Measurements from ENCODE around the gene VPREB1. TPM values are rescaled to one million over a fixed set of nuclear protein-coding genes. Genes with fewer than 3 reads are reported as not detected.

Gene VPREB1
- not detected for total RNA-seq
- long read RNA-seq: 0 reads

- DNase-seq: no peak
- no peak within 1 kb of the TSS for H3K27ac ChIP-seq (replicated peaks)
- H3K9me3 ChIP-seq (replicated peaks): no peaks in the 10 kb centered on the region
- TF ChIP-seq CTCF (IDR thresholded peaks at IDR 0.05; ENCODE audit: borderline replicate concordance): no peak
- no peaks in the 10 kb centered on the region for H3K36me3 ChIP-seq
- H3K4me1 ChIP-seq: no peaks in the 10 kb centered on the region
- peaks cover 98% of the 10 kb centered on the region for H3K27me3 ChIP-seq (ENCODE audit: low read depth)
- intact Hi-C loops (cut with micrococcal nuclease): no loop called here
- no peak within 1 kb of the TSS for H3K4me3 ChIP-seq
Observed at GRCh38 chr22:22244316-22245250, at the start of gene VPREB1. Gene VPREB1 (plus strand): TSS chr22:22244786. CDS start chr22:22244814, 28 bp downstream.

GRCh38 chr22:22194931-22195264 is 49.7 kb upstream of the VPREB1 start:
- Histone ChIP-seq H3K27ac (replicated peaks) (no peak overlapping the region), H3K36me3 (no peaks in the 10 kb centered on the region), H3K4me3 (no peak overlapping the region), H3K4me1 (no peaks in the 10 kb centered on the region), H3K27me3 (ENCODE audit: low read depth) (peaks cover 52% of the 10 kb centered on the region), H3K9me3 (replicated peaks) (peaks cover 6% of the 10 kb centered on the region)
- no peak for DNase-seq
- TF ChIP-seq CTCF (IDR thresholded peaks at IDR 0.05; ENCODE audit: borderline replicate concordance): no peak
- intact Hi-C loops (cut with micrococcal nuclease): no loop called here

- peak; percentile 73 for TF ChIP-seq CTCF (IDR thresholded peaks at IDR 0.05; ENCODE audit: borderline replicate concordance)
Observed at GRCh38 chr22:22195265-22196017, 49.1 kb upstream of the VPREB1 start.

GRCh38 chr22:22196018-22196533 is 48.5 kb upstream of the VPREB1 start:
- DNase-seq: no peak
- H3K27ac ChIP-seq (replicated peaks): no peak overlapping the region
- H3K4me1 ChIP-seq: peaks cover 4% of the 10 kb centered on the region
- no peak overlapping the region for H3K4me3 ChIP-seq
- peaks cover 6% of the 10 kb centered on the region for H3K9me3 ChIP-seq (replicated peaks)
- peaks cover 63% of the 10 kb centered on the region for H3K27me3 ChIP-seq (ENCODE audit: low read depth)
- no peaks in the 10 kb centered on the region for H3K36me3 ChIP-seq
- no peak for TF ChIP-seq CTCF (IDR thresholded peaks at IDR 0.05; ENCODE audit: borderline replicate concordance)
- intact Hi-C loops (cut with micrococcal nuclease): no loop called here

More at GRCh38 chr22:22195265-22196017, 49.1 kb upstream of the VPREB1 start:
- peaks cover 57% of the 10 kb centered on the region for H3K27me3 ChIP-seq (ENCODE audit: low read depth)
- DNase-seq: no peak
- H3K27ac ChIP-seq (replicated peaks): no peak overlapping the region
- no peak overlapping the region for H3K4me3 ChIP-seq
- no peaks in the 10 kb centered on the region for H3K4me1 ChIP-seq
- no peaks in the 10 kb centered on the region for H3K36me3 ChIP-seq
- intact Hi-C loops (cut with micrococcal nuclease): no loop called here
- peaks cover 6% of the 10 kb centered on the region for H3K9me3 ChIP-seq (replicated peaks)

GRCh38 chr22:22196833-22197477 is 47.6 kb upstream of the VPREB1 start:
- no peak for TF ChIP-seq CTCF (IDR thresholded peaks at IDR 0.05; ENCODE audit: borderline replicate concordance)
- intact Hi-C loops (cut with micrococcal nuclease): no loop called here

More at GRCh38 chr22:22196833-22197477, 47.6 kb upstream of the VPREB1 start:
- H3K4me3 ChIP-seq: no peak overlapping the region
- peaks cover 6% of the 10 kb centered on the region for H3K9me3 ChIP-seq (replicated peaks)
- DNase-seq: no peak
- H3K36me3 ChIP-seq: no peaks in the 10 kb centered on the region
- peaks cover 72% of the 10 kb centered on the region for H3K27me3 ChIP-seq (ENCODE audit: low read depth)
- H3K27ac ChIP-seq (replicated peaks): no peak overlapping the region
- H3K4me1 ChIP-seq: peaks cover 7% of the 10 kb centered on the region
